ENCODE measurements around the gene VEGFC.

GRCh38 chr4:176726803-176727202, 65.9 kb downstream of the VEGFC start:
- TF ChIP-seq CTCF (IDR thresholded peaks at IDR 0.05) (no peak), POLR2A (IDR thresholded peaks at IDR 0.05) (no peak), POLR2AphosphoS5 (IDR thresholded peaks at IDR 0.05) (no peak)
